HG02623 (cell line): ENCODE measurements around the gene IER3.

Experiments used
- ATAC-seq: cut with Tn5 transposase; IDR thresholded peaks from one replicate; pipeline ENCODE4 v1.9.1; 2021; ENCODE audit warnings: moderate library complexity; ENCODE audit not compliant: unreplicated experiment

Gene IER3

GRCh38 chr6:30709101-30709868, 35.1 kb downstream of the IER3 start:
- ATAC-seq: no peak

GRCh38 chr6:30707281-30707850, 37.0 kb downstream of the IER3 start:
- no peak for ATAC-seq

GRCh38 chr6:30705620-30706019, 38.7 kb downstream of the IER3 start:
- ATAC-seq: no peak

- ATAC-seq: no peak
Observed at GRCh38 chr6:30703821-30704220, 40.5 kb downstream of the IER3 start.

DNA sequence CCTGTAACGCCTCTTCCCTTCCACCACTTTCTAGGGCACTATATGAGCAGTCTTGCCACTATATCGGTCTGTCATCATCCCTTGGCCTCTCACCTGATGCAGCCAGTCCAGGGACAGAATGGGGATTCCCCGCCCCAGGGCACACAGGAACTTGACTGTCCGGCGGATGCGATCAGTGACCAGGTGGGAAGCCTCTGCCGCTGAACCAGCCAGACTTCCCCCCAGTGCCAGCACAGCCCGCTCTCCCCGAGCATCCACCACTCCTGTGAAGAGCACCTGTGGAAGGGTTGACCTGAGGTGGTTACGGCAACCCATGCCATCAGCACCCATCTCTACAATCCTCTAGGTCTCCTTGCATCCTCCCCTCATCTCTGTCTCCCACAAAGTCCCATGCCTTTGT, 41.3 kb downstream of the IER3 start:
- ATAC-seq: no peak

DNA sequence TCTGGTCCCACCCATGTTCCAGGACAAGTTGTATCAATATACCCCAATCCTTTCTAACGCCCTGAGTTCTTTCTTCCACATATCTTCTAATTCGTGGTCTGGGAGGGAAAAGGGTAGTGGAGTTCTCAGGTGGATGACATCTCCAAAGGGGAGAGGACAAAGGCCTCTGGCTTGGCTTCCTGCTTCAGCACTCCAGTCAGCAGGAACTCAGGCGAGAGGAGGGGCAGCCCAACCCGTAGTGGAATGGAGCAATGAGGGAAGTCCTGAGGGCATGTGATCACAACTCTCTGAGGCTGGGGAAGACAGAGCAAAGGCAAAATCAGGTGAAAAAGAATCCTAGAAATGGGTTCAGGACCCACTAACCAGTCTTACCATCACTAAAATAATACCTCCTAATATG, 44.0 kb downstream of the IER3 start:
- ATAC-seq: no peak

DNA sequence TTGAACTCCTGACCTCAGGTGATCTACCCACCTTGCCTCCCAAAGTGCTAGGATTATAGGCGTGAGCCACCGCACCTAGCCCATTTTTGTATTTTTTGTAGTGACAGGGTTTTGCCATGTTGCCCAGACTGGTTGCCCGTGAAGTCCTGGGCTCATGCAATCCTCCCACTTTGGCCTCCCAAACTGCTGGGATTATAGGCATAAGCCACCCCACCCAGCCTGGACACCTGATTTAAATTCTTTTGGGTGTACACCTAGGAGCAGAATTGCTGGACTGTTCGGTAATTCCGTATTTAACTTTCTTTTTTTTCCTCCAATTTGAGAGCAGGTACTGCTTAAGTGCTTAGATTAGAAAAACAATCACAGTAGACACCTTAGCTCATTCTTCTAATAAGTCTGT, 47.9 kb downstream of the IER3 start:
- no peak for ATAC-seq
